Measurements from ENCODE around the gene IQGAP2.
A peak's percentile ranks its signal among the peaks of the same experiment; 100 is the strongest.

IQGAP2 gene

DNA sequence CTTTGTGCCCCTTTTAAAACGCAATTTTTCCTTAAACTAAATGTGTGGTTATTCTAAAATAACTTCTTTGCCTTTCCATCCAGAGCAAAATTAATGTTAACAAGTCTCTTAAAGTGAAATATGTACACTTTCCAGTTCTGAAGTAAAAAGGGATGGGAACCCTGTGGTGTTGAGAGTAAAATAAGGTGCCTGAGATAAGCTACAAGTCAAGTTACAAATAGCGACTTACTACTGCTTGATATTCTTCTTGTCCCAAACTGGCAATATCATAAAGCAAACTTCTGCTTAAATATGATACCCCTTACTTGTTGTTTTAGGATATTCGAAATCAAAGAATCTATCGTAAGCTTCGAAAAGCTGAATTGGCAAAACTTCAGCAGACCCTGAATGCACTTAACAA is 294.6 kb downstream of the IQGAP2 start:
- H3K4me3 ChIP-seq (ENCODE audit: low read depth, low read length), result no peak overlapping the region
- TF ChIP-seq, protein P1, sequence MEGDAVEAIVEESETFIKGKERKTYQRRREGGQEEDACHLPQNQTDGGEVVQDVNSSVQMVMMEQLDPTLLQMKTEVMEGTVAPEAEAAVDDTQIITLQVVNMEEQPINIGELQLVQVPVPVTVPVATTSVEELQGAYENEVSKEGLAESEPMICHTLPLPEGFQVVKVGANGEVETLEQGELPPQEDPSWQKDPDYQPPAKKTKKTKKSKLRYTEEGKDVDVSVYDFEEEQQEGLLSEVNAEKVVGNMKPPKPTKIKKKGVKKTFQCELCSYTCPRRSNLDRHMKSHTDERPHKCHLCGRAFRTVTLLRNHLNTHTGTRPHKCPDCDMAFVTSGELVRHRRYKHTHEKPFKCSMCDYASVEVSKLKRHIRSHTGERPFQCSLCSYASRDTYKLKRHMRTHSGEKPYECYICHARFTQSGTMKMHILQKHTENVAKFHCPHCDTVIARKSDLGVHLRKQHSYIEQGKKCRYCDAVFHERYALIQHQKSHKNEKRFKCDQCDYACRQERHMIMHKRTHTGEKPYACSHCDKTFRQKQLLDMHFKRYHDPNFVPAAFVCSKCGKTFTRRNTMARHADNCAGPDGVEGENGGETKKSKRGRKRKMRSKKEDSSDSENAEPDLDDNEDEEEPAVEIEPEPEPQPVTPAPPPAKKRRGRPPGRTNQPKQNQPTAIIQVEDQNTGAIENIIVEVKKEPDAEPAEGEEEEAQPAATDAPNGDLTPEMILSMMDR (conservative IDR thresholded peaks at IDR 0.05; ENCODE audit: low read depth, low read length), result no peak
- DNase-seq (ENCODE audit: low read depth), result no peak

- TF ChIP-seq, protein P1 (conservative IDR thresholded peaks at IDR 0.05; ENCODE audit: low read depth, low read length), result no peak
- no peak for DNase-seq (ENCODE audit: low read depth)
- no peak overlapping the region for H3K4me3 ChIP-seq (ENCODE audit: low read depth, low read length)
These were observed 297.5 kb downstream of the IQGAP2 start for GRCh38 chr5:76700571-76700970.

DNA sequence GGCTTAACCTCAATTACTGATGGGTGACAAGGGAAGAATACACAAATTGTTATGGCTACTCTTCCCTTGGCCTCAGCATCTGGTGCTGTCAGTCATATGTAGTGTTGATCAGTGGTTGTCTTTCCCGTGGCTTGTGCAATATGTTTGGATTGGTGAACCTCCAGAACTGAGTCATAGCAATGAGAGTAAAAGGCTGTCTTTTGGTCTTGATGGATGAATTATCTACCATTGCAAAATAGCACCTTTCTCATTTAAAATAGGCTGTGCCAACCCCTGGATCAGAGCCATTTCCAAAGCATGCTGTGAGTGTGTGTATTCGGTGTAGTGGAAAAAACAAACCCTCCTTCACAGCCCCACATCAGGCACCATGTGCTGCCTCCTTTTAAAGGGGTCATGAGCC is 298.2 kb downstream of the IQGAP2 start:
- no peak overlapping the region for H3K4me3 ChIP-seq (ENCODE audit: low read depth, low read length)
- peak; percentile 95 for DNase-seq (ENCODE audit: low read depth)
- TF ChIP-seq, protein P1 (conservative IDR thresholded peaks at IDR 0.05; ENCODE audit: low read depth, low read length), result no peak

- no peak for DNase-seq (ENCODE audit: low read depth)
- TF ChIP-seq, protein P1 (conservative IDR thresholded peaks at IDR 0.05; ENCODE audit: low read depth, low read length), result no peak
- no peak overlapping the region for H3K4me3 ChIP-seq (ENCODE audit: low read depth, low read length)
These were observed 300.6 kb downstream of the IQGAP2 start for GRCh38 chr5:76703707-76704106.

DNA sequence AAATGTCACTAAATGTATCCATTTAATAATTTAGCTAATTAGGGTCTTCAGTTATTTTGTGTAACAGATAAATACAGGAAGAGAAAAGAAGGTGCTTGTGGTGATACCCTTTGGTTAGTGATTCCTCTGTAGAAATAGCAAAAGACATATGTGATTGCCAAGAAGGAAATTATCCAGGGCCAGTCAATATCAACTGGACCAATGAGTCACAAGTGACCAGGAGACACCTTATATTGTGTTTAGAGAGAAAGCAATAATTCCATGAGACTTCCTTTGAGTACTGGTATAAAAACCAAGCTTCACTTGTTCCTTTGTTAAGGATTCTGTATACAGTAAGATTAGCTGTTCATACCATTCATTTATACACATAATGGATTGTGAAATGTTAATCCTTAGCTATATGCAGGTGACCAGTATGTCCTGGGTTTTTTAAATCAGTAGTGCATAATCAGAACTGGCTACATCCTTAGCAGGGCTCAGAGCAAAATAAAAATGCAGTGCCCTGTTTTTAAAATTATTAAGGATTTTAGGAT is 301.1 kb downstream of the IQGAP2 start:
- H3K4me3 ChIP-seq (ENCODE audit: low read depth, low read length), result no peak overlapping the region
- TF ChIP-seq, protein P1 (conservative IDR thresholded peaks at IDR 0.05; ENCODE audit: low read depth, low read length), result no peak
- no peak for DNase-seq (ENCODE audit: low read depth)

- no peak for DNase-seq (ENCODE audit: low read depth)
These were observed 302.5 kb downstream of the IQGAP2 start for GRCh38 chr5:76705574-76705973.

DNA sequence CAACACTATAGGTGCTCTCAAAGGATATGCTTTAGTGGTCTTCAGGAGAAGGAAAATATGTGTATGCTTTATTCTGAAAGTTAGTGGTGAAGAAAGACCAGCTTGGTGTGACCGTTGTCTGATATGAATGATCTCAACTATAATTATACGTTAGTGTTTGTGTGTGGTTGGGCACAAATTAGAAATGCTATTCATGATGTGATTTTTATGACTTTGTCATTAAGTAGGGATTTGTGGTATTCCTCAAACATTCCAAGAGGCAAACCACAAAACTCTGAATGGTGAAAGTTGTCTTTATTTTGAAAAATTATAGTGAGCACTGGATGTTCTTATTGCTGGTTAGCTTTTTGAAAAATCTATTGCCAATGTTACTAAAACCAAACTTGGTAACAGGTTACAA is 306.7 kb downstream of the IQGAP2 start:
- H3K4me3 ChIP-seq (ENCODE audit: low read depth, low read length), result no peak overlapping the region
- TF ChIP-seq, protein P1 (conservative IDR thresholded peaks at IDR 0.05; ENCODE audit: low read depth, low read length), result no peak
- peak; percentile 74 for DNase-seq (ENCODE audit: low read depth)

More at GRCh38 chr5:76705574-76705973, 302.5 kb downstream of the IQGAP2 start:
- TF ChIP-seq, protein P1 (conservative IDR thresholded peaks at IDR 0.05; ENCODE audit: low read depth, low read length), result no peak
- H3K4me3 ChIP-seq (ENCODE audit: low read depth, low read length), result no peak overlapping the region
